Natural killer cell (primary cell): Measurements from ENCODE around the gene KCNQ1OT1. TPM values are rescaled to one million over a fixed set of nuclear protein-coding genes. Genes with fewer than 3 reads are reported as not detected.

Experiments used
- ATAC-seq, 3 donors: fragments of 150-1000 bp in 2 of 3; fragments of 200-7000 bp in 1 of 3; cut with Tn5 transposase; 1 replicate in 1 of 3; 2 replicates in 2 of 3; pipeline ENCODE4 v1.10.0; 2021; ENCODE audit warnings: mild to moderate bottlenecking in 2 of 3, moderate library complexity in 2 of 3
- DNase-seq, 2 donors: peaks; one replicate each; pipeline versions ENCODE4 v3.0.0 to v3.0.0-alpha.2; 2013 to 2021; ENCODE audit warnings: mixed read lengths in 1 of 2
- H3K27ac ChIP-seq: one replicate; pipeline ENCODE4 v1.5.1; 2013; ENCODE audit warnings: mild to moderate bottlenecking, low read length
- H3K27me3 ChIP-seq: one replicate; pipeline ENCODE4 v1.6.1; 2013; ENCODE audit warnings: low read length; ENCODE audit not compliant: control insufficient read depth, insufficient read depth
- H3K36me3 ChIP-seq: one replicate; pipeline ENCODE4 v1.6.1; 2013; ENCODE audit warnings: low read length; ENCODE audit not compliant: control insufficient read depth, insufficient read depth
- H3K4me1 ChIP-seq: one replicate; pipeline ENCODE4 v1.6.1; 2013; ENCODE audit warnings: low read length; ENCODE audit not compliant: control insufficient read depth, insufficient read depth
- H3K4me3 ChIP-seq: one replicate; pipeline ENCODE4 v1.5.1; 2013; ENCODE audit warnings: low read length
- H3K9me3 ChIP-seq: one replicate; pipeline ENCODE4 v1.6.1; 2013; ENCODE audit warnings: low read length; ENCODE audit not compliant: control insufficient read depth, insufficient read depth
- H3K27ac Mint-ChIP-seq, 2 donors: one replicate each; pipeline ENCODE4 v1.8.0; 2022; ENCODE audit warnings: mild to moderate bottlenecking in 2 of 2, mixed read lengths in 2 of 2, moderate library complexity in 1 of 2
- H3K27me3 Mint-ChIP-seq, 2 donors: one replicate each; pipeline ENCODE4 v1.8.0; 2022; ENCODE audit warnings: low read depth in 2 of 2, mixed read lengths in 2 of 2
- H3K36me3 Mint-ChIP-seq: one replicate; pipeline ENCODE4 v1.8.0; 2022; ENCODE audit warnings: mixed read lengths
- H3K4me1 Mint-ChIP-seq, 2 donors: one replicate each; pipeline ENCODE4 v1.8.0; 2022; ENCODE audit warnings: mixed read lengths in 2 of 2
- H3K4me3 Mint-ChIP-seq: one replicate; pipeline ENCODE4 v1.8.0; 2022; ENCODE audit warnings: mild to moderate bottlenecking, moderate library complexity, mixed read lengths
- H3K9me3 Mint-ChIP-seq, 2 donors: one replicate each; pipeline ENCODE4 v1.8.0; 2022; ENCODE audit warnings: mixed read lengths in 2 of 2
- WGBS: methylation state at CpG from one replicate; pipeline ENCODE4 v1.1.7; 2013; ENCODE audit warnings: missing lambda C conversion rate; ENCODE audit not compliant: insufficient coverage; 5-methylcytosine and 5-hydroxymethylcytosine counted together
- intact Hi-C: fragments of 100-400 bp; cut with micrococcal nuclease; formaldehyde crosslinking; loops from one replicate; pipeline ENCODE4 v1.14.2; 2022
- total RNA-seq, 4 donors: library from RNA; stranded (reverse); fragments of 120-200 nt in 1 of 4; gene quantifications; one replicate each; pipeline versions ENCODE4 v1.2.3 to v1.2.4, GENCODE V29; 2013 to 2022
- TF ChIP-seq, protein P1 (sequence below): fragments of 200-600 bp; IDR thresholded peaks from one replicate; pipeline ENCODE4 v1.8.0; 2022; ENCODE audit warnings: antibody characterized with exemption

KCNQ1OT1 gene
- total RNA-seq, 3 donors from 2014 or later (not counting 1 experiment from before 2014, with no cell fraction given) = 0.72 to 0.78 (median 0.75) TPM

DNA sequence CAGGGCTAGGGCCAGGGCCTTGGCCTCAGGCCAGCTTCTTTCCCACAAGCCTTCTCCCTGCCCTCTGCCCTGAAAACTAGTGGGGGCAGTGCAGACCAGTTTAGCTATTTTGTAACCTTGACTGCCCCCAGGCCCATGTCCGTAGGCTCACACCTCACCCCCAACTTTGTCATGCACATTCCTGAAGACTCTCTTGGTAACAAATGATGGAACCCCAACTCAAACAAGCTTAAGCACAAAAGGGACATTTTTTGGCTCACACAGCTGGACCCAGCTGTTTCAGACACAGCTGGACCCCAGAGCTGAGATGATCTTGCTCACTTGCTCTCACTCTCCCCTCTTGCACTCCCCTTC lies 46.6 kb downstream of the KCNQ1OT1 start:
- TF ChIP-seq, protein P1, sequence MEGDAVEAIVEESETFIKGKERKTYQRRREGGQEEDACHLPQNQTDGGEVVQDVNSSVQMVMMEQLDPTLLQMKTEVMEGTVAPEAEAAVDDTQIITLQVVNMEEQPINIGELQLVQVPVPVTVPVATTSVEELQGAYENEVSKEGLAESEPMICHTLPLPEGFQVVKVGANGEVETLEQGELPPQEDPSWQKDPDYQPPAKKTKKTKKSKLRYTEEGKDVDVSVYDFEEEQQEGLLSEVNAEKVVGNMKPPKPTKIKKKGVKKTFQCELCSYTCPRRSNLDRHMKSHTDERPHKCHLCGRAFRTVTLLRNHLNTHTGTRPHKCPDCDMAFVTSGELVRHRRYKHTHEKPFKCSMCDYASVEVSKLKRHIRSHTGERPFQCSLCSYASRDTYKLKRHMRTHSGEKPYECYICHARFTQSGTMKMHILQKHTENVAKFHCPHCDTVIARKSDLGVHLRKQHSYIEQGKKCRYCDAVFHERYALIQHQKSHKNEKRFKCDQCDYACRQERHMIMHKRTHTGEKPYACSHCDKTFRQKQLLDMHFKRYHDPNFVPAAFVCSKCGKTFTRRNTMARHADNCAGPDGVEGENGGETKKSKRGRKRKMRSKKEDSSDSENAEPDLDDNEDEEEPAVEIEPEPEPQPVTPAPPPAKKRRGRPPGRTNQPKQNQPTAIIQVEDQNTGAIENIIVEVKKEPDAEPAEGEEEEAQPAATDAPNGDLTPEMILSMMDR = no peak
- Histone ChIP-seq H3K27me3 (no peaks in the 10 kb centered on the region), H3K4me1 (no peaks in the 10 kb centered on the region), H3K9me3 (peaks cover 13% of the 10 kb centered on the region), H3K27ac (no peak overlapping the region), H3K36me3 (no peaks in the 10 kb centered on the region), H3K4me3 (no peak overlapping the region)
- DNase-seq (no peak), ATAC-seq (no peak)
- Mint-ChIP-seq H3K27me3 (peaks cover 19 to 43% of the 10 kb centered on the region in 2 donors), H3K9me3 (peaks cover 9 to 21% of the 10 kb centered on the region in 2 donors), H3K27ac (no peak overlapping the region), H3K36me3 (peaks cover 27% of the 10 kb centered on the region), H3K4me3 (no peak overlapping the region), H3K4me1 (no peaks in the 10 kb centered on the region)
- WGBS = 100% methylated on average over 1 of the region's 1 CpG
- intact Hi-C loops = no loop called here

DNA sequence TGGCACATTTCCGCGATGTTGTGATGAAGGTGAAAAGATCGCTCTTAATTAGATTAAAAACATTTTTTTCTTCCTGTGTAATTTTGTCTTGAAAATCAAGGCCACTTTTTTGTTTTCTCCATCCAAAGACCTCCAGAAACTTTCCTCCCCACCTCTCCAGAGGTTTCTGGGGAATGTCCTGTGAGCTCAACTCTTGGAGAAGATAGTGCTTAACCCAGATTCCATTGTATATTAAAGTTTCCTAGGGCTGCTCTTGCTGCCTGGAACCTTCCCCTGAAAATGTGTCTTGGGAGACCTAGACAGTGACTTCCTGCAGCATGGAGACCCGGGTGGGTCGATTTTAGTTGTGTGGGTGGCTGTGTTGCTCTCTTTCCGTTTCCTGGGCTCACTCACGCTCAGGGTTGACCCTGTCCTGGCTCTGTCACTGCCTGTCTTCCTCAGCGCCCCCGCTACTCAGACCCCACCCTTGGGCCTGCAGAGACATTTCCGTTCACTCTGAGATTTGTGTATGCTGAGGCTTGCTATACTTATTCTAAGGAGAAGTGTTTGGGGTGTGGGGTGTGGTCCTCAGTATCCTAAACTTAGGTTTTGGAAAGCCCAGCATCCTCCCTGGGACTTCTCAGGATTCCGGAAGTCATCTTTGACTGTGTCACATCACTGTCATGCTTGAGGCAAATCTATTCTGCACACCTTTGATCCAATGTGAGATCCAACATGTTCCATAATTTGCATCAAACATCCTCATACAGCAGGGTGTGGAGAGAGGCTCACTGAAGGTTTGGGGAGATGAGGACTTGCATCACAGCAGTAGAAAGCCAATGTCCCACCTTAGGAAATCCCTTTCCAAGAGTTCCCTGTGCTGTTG lies 47.2 kb downstream of the KCNQ1OT1 start:
- no peaks in the 10 kb centered on the region for H3K4me1 Mint-ChIP-seq
- Histone ChIP-seq H3K27ac (no peak overlapping the region), H3K9me3 (peaks cover 16% of the 10 kb centered on the region), H3K27me3 (no peaks in the 10 kb centered on the region), H3K4me1 (no peaks in the 10 kb centered on the region), H3K4me3 (no peak overlapping the region), H3K36me3 (no peaks in the 10 kb centered on the region)
- intact Hi-C loops = no loop called here
- H3K36me3 Mint-ChIP-seq = peaks cover 27% of the 10 kb centered on the region
- 90% methylated on average over 8 of the region's 11 CpGs for WGBS
- ATAC-seq = no peak
- H3K27ac Mint-ChIP-seq = no peak overlapping the region
- H3K27me3 Mint-ChIP-seq = peaks cover 23 to 36% of the 10 kb centered on the region in 2 donors
- no peak overlapping the region for H3K4me3 Mint-ChIP-seq
- DNase-seq = no peak
- peaks cover 9 to 22% of the 10 kb centered on the region in 2 donors for H3K9me3 Mint-ChIP-seq
- TF ChIP-seq, protein P1 = no peak

DNA sequence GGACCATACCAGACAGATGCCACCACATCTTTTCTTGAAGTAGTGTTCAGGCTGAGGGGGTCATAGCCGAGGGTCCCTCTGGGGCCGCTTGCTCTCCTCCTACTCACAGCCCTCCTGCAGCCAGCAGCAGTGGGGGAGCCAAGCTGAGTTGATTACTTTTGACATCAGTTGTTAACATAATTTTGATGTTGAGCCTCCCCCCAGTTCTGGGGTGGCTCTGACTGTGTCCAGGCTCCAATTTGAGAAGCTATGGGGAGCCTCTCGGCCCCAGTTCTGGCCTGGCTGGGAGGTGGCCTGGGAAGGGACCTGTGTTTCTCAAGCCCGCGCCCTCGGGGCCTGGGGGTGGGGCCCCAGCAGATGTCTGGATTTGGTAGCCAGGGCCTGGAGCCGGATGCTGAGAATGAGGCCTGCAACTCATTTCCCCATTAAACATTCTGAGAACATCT lies 47.9 kb downstream of the KCNQ1OT1 start:
- H3K4me3 Mint-ChIP-seq = no peak overlapping the region
- 92% methylated on average over 5 of the region's 7 CpGs for WGBS
- H3K9me3 Mint-ChIP-seq = peaks cover 9 to 27% of the 10 kb centered on the region in 2 donors
- Histone ChIP-seq H3K4me1 (no peaks in the 10 kb centered on the region), H3K27me3 (no peaks in the 10 kb centered on the region), H3K9me3 (peaks cover 16% of the 10 kb centered on the region), H3K36me3 (no peaks in the 10 kb centered on the region), H3K4me3 (no peak overlapping the region), H3K27ac (no peak overlapping the region)
- intact Hi-C loops = no loop called here
- peaks cover 34% of the 10 kb centered on the region for H3K36me3 Mint-ChIP-seq
- DNase-seq (no peak), ATAC-seq (no peak)
- H3K27ac Mint-ChIP-seq = no peak overlapping the region
- no peaks in the 10 kb centered on the region for H3K4me1 Mint-ChIP-seq
- H3K27me3 Mint-ChIP-seq = peaks cover 27 to 29% of the 10 kb centered on the region in 2 donors
- TF ChIP-seq, protein P1 = no peak
